SK-MEL-5 (cell line): ENCODE results near the gene MAML2. TPM values are rescaled to one million over a fixed set of nuclear protein-coding genes. Genes with fewer than 3 reads are reported as not detected.
A peak's percentile ranks its signal among the peaks of the same experiment; 100 is the strongest.

ENCODE experiments used
- DNase-seq: peaks from one replicate; pipeline ENCODE4 v3.0.0-alpha.2; 2016; ENCODE audit warnings: low read depth, low spot score
- in situ Hi-C: cut with HindIII; loops from 2 replicates; pipeline ENCODE4 v1.10.0; 2016; ENCODE audit warnings: low sequenced_read_pairs, high pct_unique_total_duplicates, low pct_unique_long_range_greater_than_20kb
- total RNA-seq: library from RNA; depleted of rRNA; stranded (reverse); fragments of >200 nt; shearing (Covaris generic); gene quantifications from 2 replicates; pipeline ENCODE4 v1.2.3, GENCODE V29; 2014

The MAML2 gene
- total RNA-seq, 1 experiment from 2014 or later, result 3.5 TPM

DNA sequence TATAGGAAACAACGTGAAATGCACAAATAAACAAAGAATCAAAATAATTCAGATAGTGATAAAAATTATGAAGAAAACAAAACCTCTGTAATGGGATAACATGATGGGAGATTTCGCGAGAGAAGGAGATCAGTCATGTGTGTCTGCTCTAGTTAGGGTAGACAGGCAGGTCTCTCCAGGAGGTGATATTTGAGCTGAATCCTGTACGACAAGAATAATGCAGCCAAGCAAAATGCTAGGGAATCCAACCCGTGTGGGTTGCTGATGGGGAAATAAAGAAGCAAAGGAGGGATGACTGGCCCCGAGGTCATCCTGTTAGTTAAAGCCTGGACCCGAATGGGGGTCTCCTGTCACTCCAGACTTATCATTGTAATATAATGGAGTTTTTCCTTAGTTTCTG is 16.0 kb downstream of the MAML2 start:
- in situ Hi-C loops, result no loop called here
- no peak for DNase-seq

DNA sequence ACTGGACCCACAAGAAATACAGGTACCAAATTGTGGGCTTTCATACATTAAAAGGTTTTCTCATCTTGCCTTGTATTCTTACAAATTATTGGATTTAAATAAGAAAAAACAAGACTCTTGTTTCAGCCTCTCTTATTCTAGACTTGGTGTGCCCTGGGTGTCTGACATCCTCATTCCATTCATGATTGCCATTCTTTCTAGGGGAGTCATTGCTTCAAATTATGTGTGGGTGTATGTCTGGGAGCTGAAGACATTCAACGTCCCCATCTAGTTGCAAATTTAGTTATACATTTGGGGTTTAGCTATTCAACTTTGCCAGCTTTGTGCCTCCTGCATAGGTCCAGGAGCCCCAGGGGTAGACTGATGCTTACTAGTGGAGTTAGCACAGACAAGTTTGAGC is 18.1 kb downstream of the MAML2 start:
- DNase-seq, result no peak
- in situ Hi-C loops, result no loop called here

DNA sequence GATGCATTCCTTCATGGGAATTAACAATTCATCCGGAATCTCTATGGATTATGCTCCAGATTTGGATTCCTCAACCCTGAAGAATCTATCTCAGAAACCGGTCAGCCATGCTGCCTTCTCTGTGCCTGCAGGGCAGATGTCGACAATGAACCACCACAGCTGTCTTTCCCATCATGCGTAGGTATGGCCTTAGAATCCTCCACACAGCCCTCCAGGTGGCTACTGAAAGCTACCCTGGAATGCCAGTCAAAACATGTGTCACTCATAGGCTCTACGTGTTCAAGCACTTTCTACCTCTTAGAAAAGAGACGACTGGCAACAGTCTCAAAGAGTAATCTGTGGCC is 19.4 kb downstream of the MAML2 start:
- no peak for DNase-seq
- in situ Hi-C loops, result no loop called here

DNA sequence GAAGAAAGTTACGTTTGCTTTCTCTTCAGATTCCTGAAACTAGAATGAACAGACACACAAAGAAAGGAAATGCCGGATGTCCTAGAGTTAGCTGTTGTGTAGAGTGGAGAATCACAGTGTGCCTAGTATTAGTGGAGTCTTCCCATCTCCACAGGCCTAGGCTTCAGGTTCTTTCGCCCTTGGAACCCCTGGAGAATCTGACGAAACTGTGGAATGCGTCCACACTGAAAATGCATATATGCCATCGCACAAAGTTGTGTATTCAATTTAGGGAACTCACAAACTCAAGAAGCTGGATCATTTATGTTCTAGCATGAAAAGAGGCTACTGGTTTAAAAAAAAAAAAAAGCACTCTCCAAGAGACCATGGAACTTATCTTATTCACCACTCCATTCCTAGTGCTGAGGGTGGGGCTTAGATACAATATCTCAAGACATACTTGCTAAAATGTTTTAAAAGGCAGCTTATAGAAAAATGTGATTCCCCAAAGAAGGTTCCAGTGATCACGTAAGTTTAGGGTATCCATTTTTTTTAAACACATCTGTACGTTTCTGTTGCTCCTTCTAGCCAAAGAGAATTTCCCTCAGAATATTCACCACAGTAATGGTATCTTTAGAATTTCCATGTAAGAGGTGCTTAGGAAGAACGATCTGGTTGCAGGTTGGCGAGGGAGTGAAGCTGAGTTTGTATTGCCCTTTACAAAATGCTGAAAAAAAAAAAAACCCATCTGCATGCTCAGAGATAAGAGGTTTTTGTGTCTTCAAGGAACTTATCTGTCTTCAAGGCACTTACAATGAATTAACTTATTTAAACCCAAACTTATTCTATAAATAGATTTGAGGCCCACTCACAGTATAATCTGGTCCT is 20.0 kb downstream of the MAML2 start:
- in situ Hi-C loops, result no loop called here
- DNase-seq, result no peak

DNA sequence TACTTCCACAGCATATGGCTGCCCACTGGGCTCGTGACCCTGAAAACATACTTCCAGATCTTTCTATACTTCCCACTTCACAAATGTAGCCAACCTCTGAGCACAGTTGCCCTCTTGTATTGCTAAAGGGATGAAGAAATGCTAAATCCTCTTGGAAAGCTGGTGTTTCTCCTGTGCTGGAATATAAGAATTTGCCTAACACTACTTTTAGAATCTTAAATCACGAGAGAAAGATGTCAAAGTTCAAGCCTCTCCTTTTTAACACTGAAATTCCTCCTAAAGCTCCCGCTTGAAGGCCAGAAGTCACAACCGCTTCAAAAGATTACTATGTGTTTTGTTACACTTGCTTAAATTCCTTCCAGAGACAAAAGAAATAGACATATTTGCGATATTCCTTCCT is 21.9 kb downstream of the MAML2 start:
- in situ Hi-C loops, result no loop called here

DNA sequence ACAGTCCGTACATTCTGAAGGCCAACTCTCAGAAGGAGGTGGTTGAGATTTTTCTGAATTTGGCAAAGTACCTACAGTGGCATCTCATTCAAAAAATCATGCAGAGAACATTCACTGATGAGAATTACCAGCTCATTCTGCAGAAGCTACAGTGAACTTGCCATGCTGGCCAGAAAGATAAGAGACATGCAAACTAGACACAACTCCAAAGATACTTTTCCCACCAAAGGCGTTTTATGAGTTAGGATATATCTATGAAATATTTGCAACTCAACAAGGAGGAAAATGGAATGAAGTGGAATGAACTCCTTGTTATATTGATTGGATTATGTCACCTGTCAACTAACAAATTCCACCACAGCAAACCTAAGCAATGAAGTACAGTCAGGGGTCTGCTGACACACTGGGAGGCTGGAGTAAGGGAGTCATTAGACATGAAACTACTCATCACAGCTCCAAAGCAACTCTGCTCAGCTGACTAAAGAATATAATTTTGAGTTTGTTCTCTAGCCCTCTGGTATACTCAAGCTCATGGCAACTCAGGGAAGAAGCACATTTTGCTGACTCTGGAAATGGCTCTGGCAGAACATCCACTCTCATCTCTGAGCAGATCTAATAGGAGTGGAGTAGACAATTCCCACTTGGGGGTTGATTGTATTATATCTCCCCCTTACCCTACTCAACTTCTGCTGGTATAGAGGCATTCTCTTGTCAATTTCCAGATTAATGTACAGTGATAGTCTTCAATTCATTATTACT is 22.9 kb downstream of the MAML2 start:
- DNase-seq, result no peak
- in situ Hi-C loops, result no loop called here

More for the DNA sequence above, 21.9 kb downstream of the MAML2 start:
- no peak for DNase-seq

DNA sequence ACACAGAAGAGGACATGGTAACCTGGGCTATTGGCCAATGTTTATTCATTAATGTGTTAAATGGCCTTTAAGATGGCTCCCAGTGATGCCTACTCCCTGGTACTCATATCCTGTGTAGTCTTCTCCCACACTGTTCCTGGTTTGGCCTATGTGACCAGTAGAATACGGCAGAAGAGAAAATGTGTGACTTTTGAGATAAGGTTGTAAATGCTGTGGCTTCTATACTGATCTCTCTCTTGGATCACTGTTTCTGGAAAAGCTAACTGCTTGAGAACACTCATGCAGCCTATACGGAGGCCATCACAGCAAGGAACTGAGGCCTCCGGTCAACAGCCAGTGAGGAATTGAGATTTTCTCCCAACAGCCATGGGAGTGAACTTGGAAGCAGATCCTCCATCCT is 24.1 kb downstream of the MAML2 start:
- DNase-seq, result no peak
- in situ Hi-C loops, result no loop called here

DNA sequence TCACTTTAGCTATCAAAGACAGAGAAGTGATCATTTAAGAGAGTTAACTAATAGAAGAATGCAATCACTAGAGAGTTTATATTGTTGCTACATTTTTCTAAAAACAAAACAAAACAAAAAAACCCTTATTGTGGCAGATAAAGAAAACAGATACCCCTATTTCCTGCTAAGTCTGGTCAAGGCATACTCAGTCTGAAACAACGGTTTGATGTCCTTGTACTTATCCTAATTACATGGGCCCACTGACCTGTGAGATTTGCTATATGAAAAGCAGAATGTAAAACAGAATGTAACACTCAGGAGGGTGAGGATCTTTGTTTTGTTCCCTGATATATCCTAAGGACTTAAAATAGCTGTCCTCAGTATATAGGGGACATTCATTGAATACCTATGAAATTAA is 24.6 kb downstream of the MAML2 start:
- no peak for DNase-seq
- in situ Hi-C loops, result no loop called here

DNA sequence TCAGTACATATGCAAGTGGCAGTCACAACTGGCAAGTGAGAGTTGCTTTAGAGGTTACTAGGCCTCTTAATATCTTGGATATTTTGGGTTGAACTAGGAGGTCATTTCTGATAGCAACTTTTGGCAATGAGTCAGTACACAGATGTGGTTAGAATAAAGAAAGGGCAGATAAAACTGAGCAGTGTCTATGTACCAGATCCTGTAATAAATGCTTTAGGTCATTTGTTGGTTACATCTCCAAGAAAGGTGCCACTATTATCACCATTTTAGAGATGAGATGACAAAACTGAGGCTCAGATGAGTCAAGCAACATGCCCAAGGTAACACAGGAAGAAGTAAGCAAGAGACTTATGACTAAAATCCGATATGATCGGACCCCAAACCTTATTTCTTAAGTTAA is 25.0 kb downstream of the MAML2 start:
- no peak for DNase-seq
- in situ Hi-C loops, result no loop called here

DNA sequence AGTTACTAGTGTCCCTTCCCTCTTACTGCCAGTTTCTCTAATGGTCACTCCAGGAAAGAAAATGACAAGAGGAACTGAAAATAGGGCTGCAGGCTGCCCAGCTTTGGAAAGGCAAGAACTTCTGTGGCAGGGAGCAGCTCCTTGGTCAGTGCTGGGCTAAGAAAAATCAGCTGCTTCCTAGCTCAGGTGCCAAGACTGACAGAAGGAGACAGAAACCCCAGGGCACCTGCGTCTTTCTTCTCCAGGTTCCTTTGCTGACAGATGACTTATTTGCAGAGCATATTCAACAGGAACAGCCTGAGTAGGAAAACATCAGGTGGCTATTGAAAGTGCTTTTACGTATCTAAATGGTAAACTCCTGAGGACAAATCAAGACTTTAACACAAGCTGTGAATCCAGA is 25.4 kb downstream of the MAML2 start:
- in situ Hi-C loops, result no loop called here
- no peak for DNase-seq

DNA sequence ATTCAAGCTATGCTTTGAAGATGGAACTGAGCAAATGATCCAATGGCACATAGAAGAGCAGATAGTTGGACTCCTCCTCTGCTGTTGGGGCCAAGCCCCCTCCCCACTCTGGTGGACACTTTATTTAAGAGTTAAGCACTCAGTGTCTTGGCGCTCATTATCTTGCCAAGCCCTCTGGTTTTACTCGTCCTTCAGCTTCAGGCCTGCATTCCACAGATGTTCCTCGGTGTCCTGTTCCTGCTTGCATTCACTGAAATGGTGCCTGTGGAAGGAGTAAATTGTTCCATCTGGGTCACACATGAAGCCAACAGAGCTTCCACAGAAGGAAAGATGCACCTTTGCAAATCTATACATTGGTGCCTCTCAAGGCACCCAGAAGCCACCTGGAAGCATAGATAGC is 26.1 kb downstream of the MAML2 start:
- in situ Hi-C loops, result no loop called here

DNA sequence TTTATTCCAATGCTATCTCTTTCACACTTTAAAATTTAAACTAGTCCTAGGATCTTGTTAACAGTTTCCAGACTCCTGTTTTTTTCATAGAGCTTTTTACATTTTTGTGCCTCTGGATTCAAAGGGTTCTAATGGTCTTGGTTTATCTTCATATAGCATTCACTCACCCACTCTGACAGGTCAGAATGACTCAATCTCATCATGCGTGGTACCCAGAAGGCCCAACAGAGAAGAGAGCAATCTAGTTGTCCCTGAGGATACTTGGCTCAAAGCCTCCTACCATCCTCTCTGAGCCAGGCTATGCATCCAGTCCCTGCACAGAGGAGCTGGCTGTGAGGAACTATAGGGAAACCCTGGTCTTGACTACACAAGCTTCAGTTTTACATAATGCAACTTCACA is 27.5 kb downstream of the MAML2 start:
- DNase-seq, result no peak
- in situ Hi-C loops, result no loop called here

More for the DNA sequence above, 26.1 kb downstream of the MAML2 start:
- no peak for DNase-seq

DNA sequence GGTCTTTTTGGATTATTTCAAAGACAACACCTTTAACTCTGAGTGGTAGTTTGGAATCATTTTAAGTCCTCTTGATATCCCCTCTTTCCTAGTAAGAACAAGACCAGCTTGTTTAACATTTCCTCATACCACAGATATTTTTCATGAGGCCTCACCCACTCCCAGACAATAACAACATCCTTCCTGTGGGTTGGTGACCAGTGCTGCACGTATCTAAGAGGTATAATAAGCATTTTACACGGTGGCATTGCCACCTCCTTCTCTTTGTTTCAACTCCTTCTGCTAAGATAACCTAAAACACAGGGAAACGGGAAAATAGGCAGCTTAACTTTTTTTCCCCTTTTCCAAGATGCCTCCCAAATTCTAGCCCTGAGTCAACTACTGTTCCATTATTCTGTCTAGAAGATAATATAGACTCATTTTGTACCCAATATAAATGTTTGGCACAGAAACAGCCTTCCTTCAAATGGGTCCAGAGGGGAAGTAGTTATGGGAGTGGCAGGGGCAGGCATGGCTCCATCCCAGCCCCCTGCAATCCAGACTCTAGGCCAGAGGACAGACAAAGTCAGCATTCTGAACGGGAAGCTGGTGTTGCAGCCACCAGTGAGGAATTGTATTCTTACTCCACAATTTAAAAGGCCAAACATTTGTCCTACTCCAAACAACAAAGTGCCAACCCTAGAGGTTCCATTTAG is 28.5 kb downstream of the MAML2 start:
- in situ Hi-C loops, result no loop called here
- no peak for DNase-seq

DNA sequence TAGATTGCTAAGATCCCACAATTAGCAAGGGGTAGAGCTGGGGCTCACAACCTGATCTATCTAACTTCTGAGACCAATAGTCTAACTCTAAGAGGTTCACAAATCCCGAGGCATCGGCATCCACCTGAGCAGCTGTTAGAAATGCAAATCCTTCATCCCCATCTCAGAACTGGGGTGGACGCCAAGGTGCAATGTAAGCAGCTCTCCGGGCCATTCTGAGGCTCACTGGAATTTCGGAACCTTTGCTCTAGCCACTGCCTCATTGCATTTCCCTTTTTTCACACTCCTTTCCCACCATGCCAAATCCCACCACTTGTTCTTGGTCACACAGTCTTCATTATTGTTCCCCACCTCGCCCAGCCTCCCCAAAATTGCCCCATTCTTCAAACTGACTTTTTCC is 29.8 kb downstream of the MAML2 start:
- in situ Hi-C loops, result no loop called here
- DNase-seq, result no peak

DNA sequence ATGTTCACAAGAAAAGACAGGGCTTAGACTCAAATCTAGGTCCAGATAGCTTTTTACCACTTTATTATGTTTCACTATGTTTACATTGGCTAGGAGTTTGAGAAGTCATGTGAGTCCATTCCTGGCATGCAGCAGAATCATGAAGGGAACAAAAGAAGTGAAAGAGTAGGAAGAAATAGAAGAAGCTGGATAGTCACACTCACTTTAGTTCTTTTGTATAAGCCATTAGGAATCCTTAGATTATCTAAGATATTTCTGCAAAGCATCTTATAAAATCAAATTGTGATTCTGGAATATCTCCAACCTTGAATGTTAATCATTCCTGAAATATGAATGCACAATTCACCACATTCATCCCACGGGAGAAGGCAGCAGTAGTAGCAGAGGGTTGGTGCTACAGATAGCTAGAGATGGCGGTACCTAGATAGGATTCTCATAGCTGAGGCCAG is 31.9 kb downstream of the MAML2 start:
- peak; percentile 62 for DNase-seq
- in situ Hi-C loops, result no loop called here

DNA sequence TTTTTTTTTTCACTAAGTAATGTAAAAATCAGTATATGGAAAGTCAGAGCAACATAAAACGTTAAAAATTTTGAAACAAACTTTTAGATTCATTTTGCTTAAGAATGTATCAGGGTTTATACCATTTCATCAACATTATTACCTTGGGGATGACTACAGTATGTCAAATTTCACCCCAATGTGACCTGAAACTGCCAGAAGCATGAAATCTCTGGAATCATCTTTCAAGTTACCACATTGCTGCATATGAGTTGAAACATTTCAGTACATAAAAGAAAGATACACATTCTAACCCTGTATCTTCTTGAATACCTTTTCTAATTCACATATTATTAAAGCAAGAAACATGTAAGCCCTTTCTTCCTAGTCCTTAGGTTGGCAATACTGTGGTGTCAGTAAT is 32.8 kb downstream of the MAML2 start:
- in situ Hi-C loops, result no loop called here
- no peak for DNase-seq

DNA sequence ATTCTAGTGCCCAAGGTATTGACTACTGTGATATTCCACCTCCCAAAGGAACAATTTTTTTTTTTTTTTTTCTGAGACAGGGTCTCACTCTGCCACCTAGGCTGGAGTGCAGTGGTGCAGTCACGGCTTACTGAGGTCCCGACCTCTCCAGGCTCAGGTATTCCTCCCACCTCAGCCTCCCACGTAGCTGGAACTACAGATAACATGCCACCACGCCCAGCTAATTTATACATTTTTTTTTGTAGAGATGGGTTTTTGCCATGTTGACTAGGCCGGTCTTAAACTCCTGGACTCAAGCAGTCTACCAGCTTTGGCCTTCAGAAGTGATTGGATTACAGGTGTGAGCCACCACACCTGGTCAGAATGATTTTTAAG is 33.4 kb downstream of the MAML2 start:
- in situ Hi-C loops, result no loop called here
- DNase-seq, result no peak

DNA sequence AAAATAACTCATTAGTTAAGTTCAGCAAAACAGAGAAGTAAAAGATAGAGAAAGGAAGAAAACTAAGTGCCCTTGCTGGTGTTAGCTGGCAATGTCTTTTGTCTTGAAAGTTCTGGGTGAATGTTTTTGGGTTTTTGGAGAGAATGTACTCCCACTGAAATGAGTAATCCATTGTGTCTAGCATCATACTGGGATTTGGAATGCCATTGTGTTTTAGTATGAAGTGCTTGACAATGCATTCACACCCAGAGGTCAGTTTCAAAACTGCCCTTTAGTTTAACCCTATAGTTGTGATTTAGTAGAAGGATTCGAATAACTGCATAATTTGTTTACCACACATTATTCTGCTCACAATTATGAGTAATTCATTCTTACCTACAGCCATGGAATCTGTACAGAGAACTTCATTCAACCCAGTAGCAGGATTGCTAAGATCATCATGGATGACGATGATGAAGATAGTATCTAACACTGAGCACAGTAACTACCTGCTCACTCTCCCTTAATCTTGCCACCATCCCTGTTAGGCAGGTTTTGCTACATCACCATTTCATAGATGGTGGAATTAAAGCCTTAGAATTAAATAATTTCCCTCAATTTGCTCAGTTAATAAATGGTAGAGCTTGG is 33.9 kb downstream of the MAML2 start:
- DNase-seq, result no peak
- in situ Hi-C loops, result no loop called here
